SKM-1 treated with dmso at 0.1 percent for 144 hours (cell line): ENCODE results near the gene EPHX1.
"Not testable (repeated sequence)": the region's sequence is repeated elsewhere in the genome, so short reads cannot be mapped to it uniquely, and the experiment has no call there.

Source experiments
- DNase-seq: peaks from one replicate; lab custom pipeline; 2025; ENCODE audit not compliant: unreplicated experiment; lab: John Stamatoyannopoulos, UW

EPHX1 gene

DNA sequence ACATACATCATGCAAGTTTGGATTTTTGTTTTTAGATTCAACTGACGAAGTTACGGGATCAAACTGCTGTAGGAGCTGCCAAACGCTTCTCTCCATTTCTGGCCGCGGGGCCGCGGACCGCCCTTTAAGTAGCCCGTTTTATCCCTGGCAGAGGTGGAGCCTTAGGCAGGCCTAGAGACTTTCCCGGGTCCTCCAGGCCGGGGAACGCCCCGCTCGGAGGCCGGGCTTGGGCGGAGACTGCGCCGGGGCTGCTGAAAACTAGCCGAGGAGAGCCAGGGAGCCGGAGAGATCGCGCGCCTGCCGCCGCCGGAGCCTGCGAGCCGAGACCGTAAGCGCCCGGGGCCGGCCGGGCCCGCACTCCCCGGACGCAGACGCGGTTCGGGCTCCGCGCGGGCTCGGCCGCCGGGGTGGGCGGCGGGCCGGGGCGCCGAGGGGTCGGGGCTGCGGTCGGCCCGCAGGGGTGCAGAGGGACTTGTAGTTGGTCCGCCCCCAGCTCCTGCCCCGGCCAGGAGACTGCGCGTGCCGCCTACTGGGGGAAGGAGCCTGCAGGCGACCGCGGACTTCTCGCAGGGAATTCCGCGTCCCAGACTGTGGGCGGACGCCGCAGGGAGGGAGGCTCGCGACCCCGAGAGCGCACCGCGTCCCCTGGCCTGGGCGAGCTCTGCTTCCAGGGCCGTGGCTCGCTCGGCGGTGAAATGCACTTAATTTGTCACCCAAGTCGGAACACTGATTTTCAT is at the start of gene EPHX1:
Gene EPHX1, plus strand, starts transcription at position 283 of the 737 bp plus-strand sequence. CDS start 18,606 bp downstream, outside the sequence.
- DNase-seq: peak; percentile 89

DNA sequence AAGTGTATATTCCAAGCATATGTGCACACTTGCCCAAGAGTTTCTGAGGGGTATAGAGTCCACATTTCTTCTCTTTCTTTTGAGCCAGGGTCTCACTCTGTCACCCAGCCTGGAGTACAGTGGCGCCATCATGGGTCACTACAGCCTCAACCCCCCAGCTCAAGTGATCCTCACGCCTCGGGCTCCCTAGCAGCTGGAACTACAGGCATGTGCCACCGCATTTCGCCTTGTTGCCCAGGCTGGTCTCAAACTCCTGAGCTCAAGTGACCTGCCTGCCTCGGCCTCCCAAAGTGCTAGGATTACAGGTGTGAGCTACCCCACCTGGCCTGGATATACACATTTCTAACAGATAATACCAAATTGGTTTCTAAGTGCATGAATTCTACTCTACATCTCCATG is 49.4 kb upstream of the EPHX1 start:
- no peak for DNase-seq

DNA sequence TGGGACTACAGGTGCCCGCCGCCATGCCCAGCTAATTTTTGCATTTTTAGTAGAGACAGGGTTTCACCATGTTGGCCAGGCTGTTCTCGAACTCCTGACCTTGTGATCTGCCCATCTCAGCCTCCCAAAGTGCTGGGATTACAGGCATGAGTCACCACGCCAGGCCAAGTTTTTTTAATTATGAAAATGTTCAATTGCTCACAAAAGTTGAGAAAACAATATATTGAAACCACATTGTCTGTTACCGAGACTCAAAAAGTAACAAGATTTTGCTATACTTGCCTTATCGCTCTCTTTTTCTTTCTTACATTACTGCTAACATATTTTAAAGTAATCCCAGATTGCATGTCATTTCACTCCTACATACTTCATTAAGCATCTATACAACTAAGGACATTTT is 48.5 kb upstream of the EPHX1 start:
- DNase-seq: not testable (repeated sequence)

DNA sequence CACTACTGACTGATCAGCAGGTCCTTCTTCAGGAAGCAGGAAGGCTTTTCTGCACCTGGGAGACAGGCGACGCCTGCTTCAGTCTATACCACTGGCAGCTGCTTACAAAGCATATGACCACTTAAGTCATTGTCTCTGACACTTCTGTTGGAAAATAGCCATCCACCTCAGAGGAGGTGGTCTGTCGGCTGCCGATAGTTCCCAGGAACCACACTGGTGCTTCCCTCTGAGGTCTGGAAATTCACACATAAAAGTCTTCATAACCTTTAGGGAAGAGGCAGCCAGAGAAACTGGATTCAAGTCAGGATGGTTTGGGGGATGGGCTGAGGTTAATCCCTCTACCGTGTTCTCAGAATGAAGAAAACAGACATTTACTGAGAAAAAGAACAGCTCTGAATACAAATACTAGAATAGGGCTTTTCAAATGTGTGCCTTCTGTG is 47.9 kb upstream of the EPHX1 start:
- DNase-seq: no peak

DNA sequence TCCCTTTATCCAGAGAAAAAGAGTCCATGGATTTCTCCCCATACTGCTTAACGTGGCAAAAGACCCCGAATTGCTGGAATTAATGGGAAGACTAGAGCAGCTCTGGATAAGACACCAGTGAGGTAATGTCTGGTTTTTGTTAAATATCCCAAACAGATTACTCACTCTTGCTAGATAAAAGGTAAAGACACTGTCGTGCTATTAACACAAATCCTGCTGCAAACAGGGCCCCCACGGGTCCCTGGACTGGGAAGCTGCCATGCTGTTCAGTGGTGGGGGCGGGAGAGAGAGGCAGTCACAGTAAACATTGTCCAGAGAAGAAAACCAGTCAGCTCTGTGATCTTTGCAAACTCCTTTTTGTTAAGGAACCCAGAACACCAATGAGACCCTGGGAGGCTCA is 47.5 kb upstream of the EPHX1 start:
- DNase-seq: no peak

DNA sequence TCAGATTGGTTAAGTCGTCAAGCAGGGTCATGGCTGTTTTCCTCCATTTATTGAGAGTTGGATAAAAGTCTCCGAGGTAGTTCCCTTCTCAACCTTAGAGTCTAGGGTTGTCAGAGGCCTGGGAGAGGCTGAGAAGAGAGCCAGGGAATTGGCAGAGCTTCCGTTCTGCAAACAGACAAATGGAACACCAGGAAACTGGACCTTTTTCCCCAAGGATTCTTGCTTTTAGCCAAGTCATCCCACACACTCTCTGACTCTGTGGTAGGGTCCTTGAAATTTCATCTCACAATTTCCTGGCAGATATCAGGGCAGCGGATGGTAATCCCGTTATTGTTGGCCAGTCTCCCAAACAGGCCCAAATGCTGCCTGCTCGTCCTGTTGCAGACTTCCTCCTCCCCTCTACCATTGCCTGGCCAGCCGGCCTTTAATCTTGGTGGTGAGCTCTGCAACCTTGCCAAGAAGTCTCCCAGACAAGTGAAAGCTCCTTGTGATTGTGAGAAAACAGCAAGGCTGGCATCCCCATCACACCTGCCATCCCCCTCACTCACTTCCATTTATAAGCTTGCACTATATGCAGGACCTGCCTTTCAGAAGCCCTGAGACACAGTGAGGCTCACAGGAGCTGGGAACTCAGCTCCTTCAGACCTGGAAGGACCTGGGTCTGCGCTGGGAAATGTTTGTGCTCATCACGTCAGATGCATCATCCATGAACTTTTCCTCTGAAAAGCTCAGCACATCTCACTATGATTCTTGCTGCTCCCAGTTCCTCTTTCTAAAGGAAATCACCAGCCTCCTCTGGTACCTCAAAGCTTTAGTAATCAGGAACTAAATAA is 46.0 kb upstream of the EPHX1 start:
- peak; percentile 35 for DNase-seq

DNA sequence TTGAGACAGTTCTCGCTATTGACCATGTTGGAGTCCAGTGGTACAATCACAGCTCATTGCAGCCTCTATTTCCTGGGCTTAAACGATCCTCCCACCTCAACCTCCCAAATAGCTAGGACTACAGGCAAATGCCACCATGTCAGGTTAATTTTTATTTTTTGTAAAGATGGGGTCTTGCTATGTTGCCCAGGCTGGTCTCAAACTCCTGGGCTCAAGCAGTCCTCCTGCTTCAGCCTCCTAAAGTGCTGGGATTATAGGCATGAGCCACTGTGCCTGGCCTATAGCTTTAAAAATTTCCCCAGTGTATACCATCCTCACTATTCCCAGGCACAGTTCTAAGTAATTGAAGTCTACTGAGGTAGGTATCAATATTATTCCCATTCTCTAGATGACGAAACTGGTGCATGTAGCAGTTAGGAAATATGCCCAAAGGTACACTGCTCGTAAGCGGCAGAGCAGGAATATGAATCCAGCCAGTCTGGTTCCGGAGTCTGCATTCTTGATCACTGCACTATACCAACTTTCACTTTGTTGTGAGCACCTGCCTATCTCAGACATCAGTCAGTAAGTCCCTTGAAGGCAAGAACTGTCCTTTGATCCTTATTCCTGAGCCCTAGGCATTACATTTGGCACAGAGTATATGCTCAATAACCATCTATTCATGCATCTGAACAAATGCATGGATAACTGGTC is 43.8 kb upstream of the EPHX1 start:
- DNase-seq: no peak

DNA sequence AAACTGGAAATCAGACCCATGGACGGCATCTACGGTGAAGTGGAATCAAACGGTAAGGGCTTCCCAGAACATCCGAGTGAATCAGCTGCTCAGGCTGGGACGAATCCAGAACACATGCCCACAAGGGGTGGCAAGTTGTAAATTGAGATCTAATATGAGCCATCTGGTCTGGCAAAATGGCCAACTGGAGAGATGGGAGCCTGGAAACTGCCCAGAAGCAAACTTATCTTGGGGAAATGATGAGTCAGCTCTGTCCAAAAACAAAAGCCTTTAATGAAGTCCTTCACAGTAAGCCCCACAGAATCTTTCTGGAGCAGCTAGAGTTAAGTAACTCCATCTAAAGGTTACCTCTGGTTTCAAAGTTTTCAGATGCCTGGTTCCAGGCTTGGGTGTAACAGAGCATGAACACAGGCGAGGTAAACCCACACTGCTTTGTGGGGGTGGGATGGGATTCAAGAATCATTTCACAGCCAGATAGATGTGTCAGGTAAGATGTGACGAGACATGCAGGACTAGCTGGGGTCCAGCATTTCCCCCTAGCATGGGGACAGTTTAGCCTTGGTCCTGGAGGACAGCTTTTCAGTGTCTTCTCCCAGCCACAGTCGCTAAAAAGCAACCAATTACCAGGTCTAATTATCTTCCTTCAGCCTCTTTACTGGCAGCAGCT is 42.8 kb upstream of the EPHX1 start:
- no peak for DNase-seq

DNA sequence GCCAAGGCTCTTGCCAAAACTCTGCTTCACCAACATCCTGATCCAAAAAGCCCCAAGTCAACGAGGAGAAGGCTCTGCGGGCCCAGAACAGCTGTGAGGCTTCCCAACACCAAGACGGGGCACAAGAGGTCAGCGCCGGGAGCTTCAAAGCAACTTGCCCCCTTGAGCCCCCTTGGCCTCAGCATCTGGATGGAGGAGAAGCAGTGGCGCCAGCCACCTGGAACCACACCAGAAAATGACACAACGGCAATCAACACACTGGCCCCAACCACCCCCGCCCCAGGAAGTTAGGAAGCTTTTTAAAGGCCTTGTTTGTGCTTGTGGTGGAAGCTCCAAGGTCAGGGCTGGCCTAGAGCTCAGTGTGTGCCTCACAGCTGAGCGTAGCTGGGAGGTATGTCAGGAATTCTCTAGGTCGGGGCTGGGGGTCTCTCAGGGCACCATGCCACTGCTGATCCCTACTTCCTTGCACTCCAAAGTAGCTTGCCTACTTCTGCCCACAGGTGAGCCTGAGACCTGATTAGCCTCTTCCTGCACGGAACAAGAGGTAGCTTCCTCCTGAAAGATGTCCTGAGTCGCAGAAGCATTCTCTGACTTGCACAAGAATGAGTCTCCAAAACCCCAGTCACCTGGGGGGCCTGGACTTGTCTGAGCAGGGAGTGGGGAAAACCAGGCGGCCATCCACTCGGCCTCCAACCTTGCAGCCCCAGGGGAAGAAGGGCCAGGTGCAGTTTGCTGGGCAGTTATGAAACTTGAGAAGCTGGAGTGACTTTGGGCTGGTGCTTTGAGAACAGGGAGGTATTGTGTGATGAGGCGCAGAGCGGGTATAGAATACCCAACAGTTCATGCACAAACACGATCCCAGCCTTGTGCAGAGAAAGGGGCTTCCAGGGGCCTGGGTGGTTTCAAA is 42.0 kb upstream of the EPHX1 start:
- no peak for DNase-seq

DNA sequence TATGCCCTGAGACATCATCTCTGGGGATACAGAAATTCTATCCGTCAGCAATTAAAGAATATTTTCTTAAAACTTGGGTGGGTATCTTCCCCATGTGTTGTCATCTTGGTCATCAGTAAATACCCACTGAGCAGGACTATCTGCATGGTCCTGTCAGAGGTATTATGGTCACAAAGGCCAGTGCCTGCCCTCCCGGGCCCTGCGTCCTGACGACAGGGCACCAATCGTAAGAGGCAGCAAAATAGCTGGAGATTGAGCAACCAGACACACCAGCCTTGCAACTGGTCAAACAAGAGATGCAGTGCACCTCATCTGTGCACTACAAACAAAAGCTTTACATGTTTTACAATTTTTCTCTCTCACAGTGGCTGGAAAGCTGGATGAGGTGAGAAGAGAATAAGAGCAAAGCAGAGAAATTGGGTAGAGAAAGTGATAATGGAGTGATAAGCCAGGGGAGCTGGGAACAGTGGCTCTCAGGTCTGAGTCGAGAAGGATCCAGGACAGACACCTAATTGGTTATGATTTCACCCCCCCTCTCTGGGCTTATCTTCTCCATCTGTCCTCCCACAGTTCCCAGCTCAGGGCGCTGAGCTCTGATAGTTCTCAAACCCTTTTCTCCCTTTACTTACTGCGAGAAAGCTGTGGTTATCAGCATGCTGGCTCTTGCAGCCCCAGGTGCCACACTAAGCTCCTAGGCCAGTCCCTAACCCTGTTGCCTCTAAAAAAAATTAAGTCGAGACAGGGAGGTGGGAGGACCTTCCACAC is 41.1 kb upstream of the EPHX1 start:
- DNase-seq: no peak

DNA sequence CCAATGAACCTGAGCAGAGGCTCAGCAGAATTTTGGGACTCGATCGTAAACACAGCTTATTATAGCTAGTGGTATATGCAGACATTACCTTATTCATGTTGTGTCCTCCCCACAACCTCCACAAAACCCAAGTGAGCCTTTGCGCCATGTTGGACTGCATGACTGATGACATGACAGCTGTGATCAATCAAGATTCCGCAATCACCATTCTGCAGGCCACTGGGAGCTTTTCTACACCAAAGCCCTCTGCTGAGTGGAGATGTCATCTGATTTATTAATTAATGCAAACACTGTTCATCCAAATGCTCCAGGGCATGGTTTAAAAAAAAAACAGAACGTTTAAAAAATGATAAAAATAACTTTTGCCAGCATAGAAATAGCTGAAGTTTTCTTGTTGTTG is 40.2 kb upstream of the EPHX1 start:
- DNase-seq: no peak

DNA sequence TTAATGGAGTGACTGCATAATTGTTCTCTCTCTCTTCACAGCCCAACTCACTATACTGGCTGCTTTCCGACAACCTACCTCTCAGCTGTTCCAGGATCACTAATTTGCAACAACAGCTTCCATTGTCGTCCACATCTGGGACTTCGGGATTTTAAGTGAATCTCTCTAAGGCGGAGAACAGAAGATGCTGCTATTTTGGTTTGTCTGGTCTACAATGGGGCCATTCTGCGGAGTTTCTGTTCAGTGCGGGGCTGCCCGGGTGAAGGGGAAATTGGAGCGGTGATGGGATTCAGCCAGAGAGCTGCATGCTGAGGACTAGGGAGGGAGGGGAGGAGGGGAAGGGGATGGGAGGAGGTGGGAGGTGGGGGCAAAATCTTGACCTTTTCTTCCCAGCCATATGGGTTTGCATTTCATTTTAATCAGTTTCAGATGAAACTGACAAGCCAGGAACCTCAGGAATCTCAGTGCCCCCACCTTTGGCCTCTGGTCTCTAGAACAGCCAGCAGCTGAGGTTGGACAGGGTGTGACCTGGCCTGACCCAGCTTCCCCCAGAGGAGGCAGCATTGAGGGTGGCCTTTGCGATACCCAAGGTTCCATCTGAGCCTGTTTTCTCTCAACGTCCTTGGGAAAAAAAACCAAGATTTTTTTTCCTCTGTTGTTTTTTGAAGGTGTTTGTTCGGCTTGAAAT is 39.2 kb upstream of the EPHX1 start:
- no peak for DNase-seq

DNA sequence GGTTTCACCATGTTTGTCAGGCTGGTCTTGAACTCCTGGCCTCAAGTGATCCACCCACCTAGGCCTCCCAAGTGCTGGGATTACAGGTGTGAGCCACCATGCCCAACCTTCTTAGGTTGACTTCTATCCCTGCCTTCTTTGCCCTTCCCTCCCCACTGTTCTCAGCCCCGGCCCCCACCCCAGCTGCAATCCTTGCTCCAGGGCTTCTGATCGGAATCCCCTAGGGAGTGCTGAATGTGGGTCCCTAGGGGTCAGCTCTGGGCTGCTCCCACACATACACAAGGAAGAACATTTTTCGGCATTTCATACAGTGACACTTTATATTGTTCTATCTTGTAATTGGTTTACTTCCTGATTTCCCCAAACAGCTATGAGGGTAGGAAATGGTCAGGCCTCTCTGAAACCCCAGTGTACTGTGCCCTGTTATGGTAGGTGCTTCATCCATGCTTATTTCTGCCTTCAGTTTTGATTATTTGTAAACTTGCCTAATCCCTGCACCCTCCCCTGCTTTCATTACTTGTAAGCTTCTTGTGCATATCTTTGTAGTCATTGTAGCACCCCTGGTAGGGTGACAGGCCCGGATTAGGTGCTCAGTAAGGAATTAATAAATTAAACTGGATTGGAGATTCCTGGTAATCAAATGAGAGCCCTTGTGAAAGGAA is 38.1 kb upstream of the EPHX1 start:
- DNase-seq: no peak

DNA sequence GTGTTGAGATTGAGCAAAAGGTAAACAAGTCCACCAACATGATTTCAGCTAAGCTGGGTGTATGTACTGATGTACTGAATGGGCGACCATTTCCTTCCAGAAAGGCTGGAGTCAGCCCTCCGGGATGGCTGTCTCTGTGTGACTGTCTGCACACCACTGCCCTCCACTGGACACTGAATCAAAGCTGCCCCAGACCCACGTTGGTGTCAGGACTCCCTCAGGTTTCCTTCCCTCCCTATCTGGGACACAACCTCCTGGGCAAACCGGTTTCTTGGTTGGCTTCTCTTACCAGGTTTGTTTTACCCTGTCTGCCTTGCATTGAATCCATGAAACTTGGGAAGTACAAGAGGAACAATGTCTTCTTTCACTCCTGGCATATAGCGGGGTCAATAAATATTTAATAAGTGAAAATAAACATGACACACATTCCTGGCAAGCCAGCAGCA is 37.6 kb upstream of the EPHX1 start:
- peak; percentile 85 for DNase-seq

DNA sequence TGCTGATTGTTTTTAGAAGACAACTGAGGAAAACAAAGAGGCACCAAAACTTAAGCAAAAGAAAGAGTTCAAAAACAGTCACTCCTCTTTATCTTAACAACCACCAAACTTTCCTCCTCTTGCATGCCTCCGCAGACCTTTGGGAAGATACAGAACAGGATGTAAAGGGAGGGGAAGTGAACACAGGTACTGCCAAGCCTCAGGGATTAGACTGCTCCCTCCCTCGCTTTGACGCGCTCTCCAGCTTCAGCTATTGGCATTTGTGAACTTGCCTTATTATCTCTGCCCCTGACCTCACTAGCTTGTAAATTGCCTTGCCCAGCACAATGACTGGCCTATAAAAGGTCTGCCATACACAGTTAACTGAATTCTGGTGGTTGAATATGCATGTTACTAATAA is 37.1 kb upstream of the EPHX1 start:
- DNase-seq: no peak

DNA sequence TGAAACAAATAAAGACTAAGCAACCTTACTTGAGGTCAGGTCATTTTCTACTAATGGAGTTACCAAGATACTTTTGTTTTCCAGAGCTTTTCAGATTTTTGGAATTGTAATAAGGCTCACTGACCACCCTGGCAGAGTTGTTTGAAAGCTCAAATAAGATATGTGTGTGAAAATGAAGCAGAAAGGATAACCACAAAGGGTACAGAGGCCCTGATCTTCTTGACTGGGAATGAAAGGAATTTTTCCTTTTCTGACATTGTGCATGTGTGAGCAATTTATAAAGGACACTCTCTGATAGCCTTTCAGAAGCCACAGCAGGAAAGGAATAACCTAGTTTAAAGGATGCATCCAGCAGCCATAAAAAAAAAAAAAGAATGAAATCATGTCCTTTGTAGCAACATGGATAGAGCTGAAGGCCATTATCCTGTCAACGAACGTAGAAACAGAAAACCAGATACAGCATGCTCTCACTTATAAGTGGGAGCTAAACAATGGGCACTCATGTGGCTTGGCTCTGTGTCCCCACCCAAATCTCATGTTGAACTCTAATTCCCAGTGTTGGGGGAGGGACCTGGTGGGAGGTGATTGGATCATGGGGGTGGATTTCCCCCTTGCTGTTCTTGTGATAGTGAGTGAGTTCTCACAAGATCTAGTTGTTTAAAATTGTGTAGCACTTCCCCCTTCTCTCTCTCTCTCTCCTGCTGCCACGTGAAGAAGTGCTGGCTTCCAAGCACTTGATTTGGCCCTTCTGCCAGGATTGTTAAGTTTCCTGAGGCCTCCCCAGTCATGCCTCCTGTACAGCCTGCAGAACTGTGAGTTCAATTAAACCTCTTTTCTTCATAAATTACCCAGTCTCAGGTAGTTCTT is 35.4 kb upstream of the EPHX1 start:
- DNase-seq: no peak

DNA sequence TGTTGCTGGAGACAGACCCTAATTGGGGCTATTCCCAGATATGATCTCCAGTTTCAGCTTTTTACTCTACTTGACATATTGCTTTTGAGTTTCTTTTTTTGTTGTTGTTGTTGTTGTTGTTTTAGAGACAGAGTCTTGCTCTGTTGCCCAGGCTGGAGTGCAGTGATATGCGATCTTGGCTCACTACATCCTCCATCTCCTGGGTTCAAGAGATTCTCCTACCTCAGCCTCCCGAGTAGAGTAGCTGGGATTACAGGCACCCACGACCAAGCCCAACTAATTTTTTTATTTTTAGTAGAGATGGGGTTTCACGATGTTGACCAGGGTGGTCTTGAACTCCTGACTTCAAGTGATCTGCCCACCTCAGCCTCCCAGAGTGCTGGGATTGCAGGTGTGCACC is 33.6 kb upstream of the EPHX1 start:
- no peak for DNase-seq
